Fibroblast of skin of abdomen (primary cell): Measurements from ENCODE around the gene TIMP2.
"Not testable (repeated sequence)": the region's sequence is repeated elsewhere in the genome, so short reads cannot be mapped to it uniquely, and the experiment has no call there.

Source experiments
- DNase-seq: peaks from one replicate; pipeline ENCODE4 v3.0.0-alpha.2; 2013

Gene TIMP2

GRCh38 chr17:78903101-78903779 is 21.9 kb downstream of the TIMP2 start, which contains the start of gene CEP295NL:
Gene CEP295NL (minus strand): TSS chr17:78903201. CDS start chr17:78901828, 1,373 bp downstream.
- DNase-seq, result no peak

- not testable (repeated sequence) for DNase-seq
Measured at GRCh38 chr17:78902231-78902630, 23.0 kb downstream of the TIMP2 start.

GRCh38 chr17:78901806-78902205 is 23.4 kb downstream of the TIMP2 start:
- DNase-seq, result no peak

GRCh38 chr17:78900816-78901215 is 24.4 kb downstream of the TIMP2 start:
- DNase-seq, result no peak

DNA sequence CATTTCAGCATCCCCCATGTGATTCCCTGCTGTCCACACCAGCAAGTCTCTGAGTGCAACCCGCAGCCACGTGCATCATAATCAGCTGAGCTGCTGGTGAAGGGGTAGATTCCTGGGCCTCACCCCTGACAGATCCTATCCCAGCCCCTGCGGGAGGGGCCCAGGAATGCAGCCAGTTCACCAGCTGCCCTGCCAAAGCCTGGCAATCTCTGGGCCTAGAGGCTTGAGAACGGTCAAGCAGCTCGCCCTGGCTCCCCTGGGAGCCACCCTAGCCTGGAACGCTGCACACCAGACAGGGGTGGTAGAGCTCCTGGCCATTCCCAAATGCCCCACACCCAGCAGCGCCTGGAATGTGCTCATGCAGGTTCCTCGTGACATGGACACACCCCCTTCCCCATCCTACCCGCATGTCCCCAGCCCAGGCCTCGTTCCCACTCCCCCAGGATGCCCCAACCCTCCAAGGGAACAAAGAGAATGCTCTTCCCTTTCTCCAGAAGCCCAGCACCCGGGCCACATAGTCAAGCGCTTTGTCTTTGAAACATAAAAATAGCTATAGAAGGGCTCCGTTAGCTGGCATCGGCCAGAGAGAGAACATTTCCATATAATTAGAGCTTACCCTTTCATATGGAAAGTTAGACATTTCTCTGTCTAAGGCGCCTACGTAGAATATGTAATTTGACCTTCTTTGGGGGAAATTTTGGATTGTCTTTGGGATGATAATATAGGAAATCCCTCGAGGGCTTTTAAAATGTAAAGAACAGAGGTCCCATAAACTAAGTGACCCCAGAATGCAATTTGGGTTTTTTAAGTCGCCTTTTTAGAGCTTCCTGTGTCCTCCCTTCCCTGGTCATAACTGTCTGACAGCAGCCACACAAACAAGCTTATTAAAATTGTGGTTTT is 25.6 kb downstream of the TIMP2 start:
- no peak for DNase-seq

DNA sequence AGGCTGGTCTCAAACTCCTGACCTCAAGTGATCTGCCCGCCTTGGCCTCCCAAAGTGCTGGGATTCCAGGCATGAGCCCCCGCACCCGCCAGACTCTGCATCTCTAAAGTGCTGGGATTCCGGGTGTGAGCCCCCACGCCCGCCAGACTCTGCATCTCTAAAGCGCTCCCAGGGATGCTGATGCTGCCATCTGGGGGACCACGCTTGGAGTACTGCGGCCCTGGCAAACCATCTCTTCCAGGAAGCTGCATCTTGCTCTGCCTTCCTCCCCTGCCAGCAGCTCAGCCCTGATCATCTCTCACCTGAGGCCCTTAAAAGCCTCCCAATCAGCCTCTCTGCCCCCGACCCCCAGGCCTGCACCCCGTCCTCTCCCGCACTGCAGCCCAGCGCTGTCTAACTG is 26.2 kb downstream of the TIMP2 start:
- DNase-seq, result no peak

- DNase-seq, result no peak
Measured at GRCh38 chr17:78898075-78898836, 26.9 kb downstream of the TIMP2 start.

GRCh38 chr17:78897664-78898047 is 27.5 kb downstream of the TIMP2 start:
- DNase-seq, result no peak

- DNase-seq, result no peak
Measured at GRCh38 chr17:78896834-78897663, 28.1 kb downstream of the TIMP2 start.

GRCh38 chr17:78896091-78896833 is 28.9 kb downstream of the TIMP2 start:
- DNase-seq, result no peak

GRCh38 chr17:78895322-78895721 is 29.9 kb downstream of the TIMP2 start:
- DNase-seq, result no peak

DNA sequence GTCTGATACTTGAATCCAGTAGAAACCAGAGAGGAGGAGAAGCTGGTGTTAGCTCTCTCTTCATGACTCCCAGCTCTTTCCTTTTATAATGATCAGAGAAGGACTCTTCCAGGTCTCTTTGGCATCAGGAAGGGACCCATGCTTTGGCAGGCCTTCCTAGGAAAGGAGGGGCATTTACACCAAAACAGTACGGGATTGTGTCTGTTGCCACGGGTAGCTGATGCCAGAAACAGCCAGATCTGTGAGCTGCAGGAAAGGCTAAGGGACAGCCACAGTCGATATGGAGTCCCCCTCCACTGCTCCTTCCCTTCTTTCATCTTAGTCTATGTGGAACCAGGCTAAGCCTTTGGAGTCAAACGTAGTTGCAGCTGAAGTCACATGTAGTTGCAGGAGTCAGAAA is 31.5 kb downstream of the TIMP2 start:
- DNase-seq, result no peak

GRCh38 chr17:78892936-78893379 is 32.2 kb downstream of the TIMP2 start:
- DNase-seq, result no peak

DNA sequence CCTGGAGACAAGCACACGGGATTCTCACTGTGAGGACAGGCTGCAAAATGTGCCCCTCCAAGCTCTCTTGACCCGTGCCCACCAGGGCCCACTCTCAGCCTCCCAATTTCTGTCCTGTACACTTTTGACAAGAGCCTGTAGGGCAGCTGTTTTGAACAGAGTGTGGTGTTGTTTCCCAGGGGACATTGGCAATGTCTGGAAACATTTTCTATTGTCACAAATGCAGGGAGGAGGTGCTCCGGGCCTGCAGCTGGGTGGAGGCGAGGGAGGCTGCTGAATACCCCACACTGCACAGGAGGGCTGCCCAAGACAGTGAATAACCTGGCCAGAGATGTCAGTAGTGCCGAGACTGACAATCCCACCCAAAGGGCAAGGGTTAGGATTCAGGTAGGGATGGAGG is 32.7 kb downstream of the TIMP2 start:
- DNase-seq, result no peak

- no peak for DNase-seq
Measured at GRCh38 chr17:78892062-78892456, 33.1 kb downstream of the TIMP2 start.

DNA sequence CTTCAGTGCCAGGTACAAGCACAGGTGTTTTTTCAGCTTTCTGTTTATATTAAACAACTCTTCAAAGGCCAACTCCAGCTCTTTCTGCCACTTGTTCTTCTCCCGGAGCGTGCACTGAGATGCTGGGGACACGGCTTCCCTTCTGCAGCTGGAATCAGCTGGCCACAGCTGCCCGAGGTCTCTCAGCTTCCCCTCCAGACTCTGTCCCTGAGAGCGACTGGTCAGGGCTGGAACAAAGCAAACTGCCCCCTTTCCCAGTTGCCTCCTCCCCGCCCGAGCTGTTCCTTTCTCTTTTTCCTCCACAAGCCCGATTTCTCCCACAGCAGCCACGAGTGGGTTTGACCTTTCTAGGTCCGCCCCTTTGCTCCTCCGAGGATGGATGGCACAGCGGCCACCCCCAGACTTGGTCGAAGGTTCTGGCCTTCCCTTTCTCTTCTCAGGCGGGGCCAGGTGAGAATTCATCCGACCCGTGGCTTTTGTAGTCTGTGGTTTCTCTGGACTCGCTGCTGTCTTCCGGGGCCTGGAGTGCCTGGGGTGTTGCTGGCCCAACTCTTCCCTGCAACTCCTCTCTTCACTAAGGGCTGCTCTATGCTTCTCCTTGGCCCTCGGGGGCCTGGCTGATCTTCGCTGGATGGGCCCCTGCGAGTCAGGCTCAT is 33.7 kb downstream of the TIMP2 start:
- DNase-seq, result no peak

DNA sequence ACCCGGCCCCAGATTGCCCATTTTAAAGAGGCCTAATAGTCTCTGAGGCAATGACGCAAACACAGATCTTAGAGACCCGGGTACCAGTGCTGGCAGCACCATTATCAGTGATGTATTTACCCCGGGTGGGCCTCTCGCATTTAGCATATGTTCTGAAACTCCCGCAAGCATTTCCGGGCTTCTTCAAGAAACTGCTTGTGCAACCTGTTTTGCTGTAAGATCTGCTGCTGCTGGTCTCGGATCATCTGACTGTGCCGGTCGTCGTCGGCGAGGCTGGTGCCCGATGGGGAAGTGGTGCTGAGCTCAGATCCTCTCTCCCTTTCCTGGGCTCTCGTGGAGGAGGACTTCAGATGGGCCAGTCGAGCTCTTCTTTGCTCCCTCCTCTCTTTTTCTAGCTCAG is 34.7 kb downstream of the TIMP2 start:
- DNase-seq, result no peak

GRCh38 chr17:78890096-78890495 is 35.1 kb downstream of the TIMP2 start:
- DNase-seq, result not testable (repeated sequence)

- no peak for DNase-seq
Measured at GRCh38 chr17:78889531-78889930, 35.7 kb downstream of the TIMP2 start.

GRCh38 chr17:78888941-78889518 is 36.2 kb downstream of the TIMP2 start:
- no peak for DNase-seq
